ENCODE data around the gene SLC25A23.

The SLC25A23 gene

GRCh38 chr19:6424939-6425731 is 34.5 kb downstream of the SLC25A23 start (continued):
- peak; percentile 78 for TF ChIP-seq PRDM10 (tag by site-specific recombination; IDR thresholded peaks at IDR 0.05)
- 0 out of 2 replicates have a peak, but pooled peaks have one; percentile 56 for TF ChIP-seq KLF17 (tag by site-specific recombination; IDR thresholded peaks at IDR 0.05)
- peak; percentile 64 for TF ChIP-seq ZBTB8A (tag by site-specific recombination; IDR thresholded peaks at IDR 0.05)
- TF ChIP-seq ZBTB21 (tag by site-specific recombination; IDR thresholded peaks at IDR 0.05), result 0 out of 2 replicates have a peak, but pooled peaks have one; percentile 26
- TF ChIP-seq ZNF639 (tag by site-specific recombination; IDR thresholded peaks at IDR 0.05), result 0 out of 2 replicates have a peak, but pooled peaks have one; percentile 17
- peak; percentile 81 for TF ChIP-seq ZBTB48 (tag by site-specific recombination; IDR thresholded peaks at IDR 0.05)
- TF ChIP-seq IKZF3 (tag by site-specific recombination; IDR thresholded peaks at IDR 0.05), result peak; percentile 96
- TF ChIP-seq TSHZ1 (tag by site-specific recombination; IDR thresholded peaks at IDR 0.05; ENCODE audit: borderline replicate concordance), result peak; percentile 25; the same call in 1 of the 2 replicates

- ChIA-PET POLR2A (interaction anchor here (0.5 to 2.1 kb wide), 24 partner anchors 8 to 412 kb away, joined by 3 to 25 read pairs (median 4); partner anchors contain the start of genes ALKBH7, CLPP, GPR108 and GTF2F1), CTCF (interaction anchor here (0.6 kb wide), 1 partner anchor 503 kb away, joined by 3 read pairs; no protein-coding TSS in a partner anchor)
- peak within 1 kb of the TSS; percentile 84 for H3K4me3 ChIP-seq (ENCODE audit: low read depth, low read length)
- no peaks in the 10 kb centered on the region for H3K9me3 ChIP-seq (ENCODE audit: control insufficient read depth, insufficient read depth, low read depth, low read length)
- peaks cover 6 to 40% of the 10 kb centered on the region in 2 experiments; a peak in 2 of 3 replicates for H3K36me3 ChIP-seq (ENCODE audit: control insufficient read depth in 2 of 2, insufficient read depth in 1 of 2, low read length in 2 of 2)
- no peak for TF ChIP-seq ZNF223 (tag by site-specific recombination; IDR thresholded peaks at IDR 0.05)
- TF ChIP-seq ZFHX2 (tag by site-specific recombination; conservative IDR thresholded peaks at IDR 0.05), result no peak; the same call in 1 of the 2 replicates
- TF ChIP-seq GLIS2 (tag by site-specific recombination; IDR thresholded peaks at IDR 0.05), result peak; percentile 50; the same call in 1 of the 2 replicates
- peak; percentile 79 for TF ChIP-seq GLIS1 (tag by site-specific recombination; IDR thresholded peaks at IDR 0.05)
- peak; percentile 84 for TF ChIP-seq ZNF76 (tag by site-specific recombination; IDR thresholded peaks at IDR 0.05; ENCODE audit: borderline replicate concordance, low read depth)
- no peak for TF ChIP-seq ZNF621 (tag by site-specific recombination; IDR thresholded peaks at IDR 0.05)
- TF ChIP-seq PATZ1 (tag by site-specific recombination; IDR thresholded peaks at IDR 0.05), result peak; percentile 98
- TF ChIP-seq ZIC2 (tag by site-specific recombination; IDR thresholded peaks at IDR 0.05), result peak; percentile 90
- peak; percentile 77; the same call in 1 of the 2 replicates for TF ChIP-seq HOXC10 (CRISPR knock-in tag; IDR thresholded peaks at IDR 0.05)
- H3K4me1 ChIP-seq (ENCODE audit: control insufficient read depth, insufficient read depth, low read length), result peaks cover 7% of the 10 kb centered on the region
- H3K27ac ChIP-seq (ENCODE audit: extremely low read depth, low read depth, low read length), result peak within 1 kb of the TSS; percentile 79
Measured at GRCh38 chr19:6424195-6424938, 35.2 kb downstream of the SLC25A23 start, which contains the start of gene KHSRP. KHSRP (minus strand) TSS chr19:6424811; CDS start chr19:6424701, 110 bp downstream.

Data from HEK293 (cell line).